ENCODE data around the gene KIF19. TPM values are rescaled to one million over a fixed set of nuclear protein-coding genes. Genes with fewer than 3 reads are reported as not detected.

KIF19 gene
- total RNA-seq, 4 donors from 2014 or later: 0.41 to 1.8 (median 0.62) TPM; not detected in 1

- no peaks in the 10 kb centered on the region for H3K27me3 ChIP-seq
- no peak overlapping the region for H3K4me3 ChIP-seq
- ATAC-seq (peak; percentile 78 to 79), DNase-seq (peak; percentile 16 to 41)
- intact Hi-C loops (cut with DNase I; ENCODE audit: low total_unique reads) (loop anchor here (2.0 kb wide), 1 partner anchor 86 kb away; no protein-coding TSS in a partner anchor), in situ Hi-C loops (cut with MboI; ENCODE audit: low sequenced_read_pairs in 4 of 4) (loop anchor here in 1 of 4 donors (5.0 kb wide), 1 partner anchor 84 kb away; the partner anchor contains the start of gene TTYH2)
- no peaks in the 10 kb centered on the region for H3K9me3 ChIP-seq
- peak; percentile 11 to 53 (median 27) for TF ChIP-seq CTCF (IDR thresholded peaks at IDR 0.05 in 4 of 5, conservative IDR thresholded peaks at IDR 0.05 in 1 of 5)
- no peak for TF ChIP-seq POLR2A (IDR thresholded peaks at IDR 0.05)
- no peaks in the 10 kb centered on the region for H3K4me1 ChIP-seq
- H3K36me3 ChIP-seq: no peaks in the 10 kb centered on the region
- no peak overlapping the region for H3K27ac ChIP-seq
Observed at GRCh38 chr17:74296548-74296936, 29.5 kb upstream of the KIF19 start.

GRCh38 chr17:74297941-74298340 is 28.1 kb upstream of the KIF19 start:
- ATAC-seq: no peak
- Histone ChIP-seq H3K4me1 (no peaks in the 10 kb centered on the region), H3K27me3 (no peaks in the 10 kb centered on the region), H3K9me3 (no peaks in the 10 kb centered on the region), H3K4me3 (no peak overlapping the region), H3K36me3 (no peaks in the 10 kb centered on the region), H3K27ac (no peak overlapping the region)
- intact Hi-C loops (cut with DNase I; ENCODE audit: low total_unique reads) (loop anchor here (2.0 kb wide), 1 partner anchor 87 kb away; no protein-coding TSS in a partner anchor), in situ Hi-C loops (cut with MboI; ENCODE audit: low sequenced_read_pairs in 4 of 4) (loop anchor here in 1 of 4 donors (5.0 kb wide), 1 partner anchor 86 kb away; the partner anchor contains the start of gene TTYH2)
- TF ChIP-seq POLR2A (IDR thresholded peaks at IDR 0.05): no peak
- TF ChIP-seq CTCF (IDR thresholded peaks at IDR 0.05 in 4 of 5, conservative IDR thresholded peaks at IDR 0.05 in 1 of 5): no peak
- no peak for DNase-seq

GRCh38 chr17:74298778-74299177 is 27.2 kb upstream of the KIF19 start:
- no peak overlapping the region for H3K4me3 ChIP-seq
- in situ Hi-C loops (cut with MboI; ENCODE audit: low sequenced_read_pairs in 4 of 4) (loop anchor here in 1 of 4 donors (5.0 kb wide), 1 partner anchor 86 kb away; the partner anchor contains the start of gene TTYH2), intact Hi-C loops (cut with DNase I; ENCODE audit: low total_unique reads) (no loop called here)
- no peak for ATAC-seq
- no peaks in the 10 kb centered on the region for H3K9me3 ChIP-seq
- H3K27me3 ChIP-seq: no peaks in the 10 kb centered on the region
- H3K27ac ChIP-seq: no peak overlapping the region
- TF ChIP-seq POLR2A (IDR thresholded peaks at IDR 0.05): no peak
- no peak for TF ChIP-seq CTCF (IDR thresholded peaks at IDR 0.05 in 4 of 5, conservative IDR thresholded peaks at IDR 0.05 in 1 of 5)
- H3K36me3 ChIP-seq: no peaks in the 10 kb centered on the region
- H3K4me1 ChIP-seq: no peaks in the 10 kb centered on the region
- no peak for DNase-seq

GRCh38 chr17:74299226-74300009 is 26.6 kb upstream of the KIF19 start:
- Histone ChIP-seq H3K27me3 (no peaks in the 10 kb centered on the region), H3K9me3 (no peaks in the 10 kb centered on the region), H3K4me1 (no peaks in the 10 kb centered on the region), H3K4me3 (no peak overlapping the region), H3K36me3 (no peaks in the 10 kb centered on the region), H3K27ac (no peak overlapping the region)
- DNase-seq (no peak), ATAC-seq (no peak)
- intact Hi-C loops (cut with DNase I; ENCODE audit: low total_unique reads) (no loop called here), in situ Hi-C loops (cut with MboI; ENCODE audit: low sequenced_read_pairs in 4 of 4) (loop anchor here in 2 of 4 donors (5.0 to 10.0 kb wide), 2 partner anchors 65 to 87 kb away; partner anchors contain the start of genes BTBD17 (in 1 of the 2), GPR142 (in 1 of the 2) and TTYH2 (in 1 of the 2))
- TF ChIP-seq CTCF (IDR thresholded peaks at IDR 0.05 in 4 of 5, conservative IDR thresholded peaks at IDR 0.05 in 1 of 5) (no peak), POLR2A (IDR thresholded peaks at IDR 0.05) (no peak)
